ENCODE results near the gene RECQL5.

RECQL5 gene

DNA sequence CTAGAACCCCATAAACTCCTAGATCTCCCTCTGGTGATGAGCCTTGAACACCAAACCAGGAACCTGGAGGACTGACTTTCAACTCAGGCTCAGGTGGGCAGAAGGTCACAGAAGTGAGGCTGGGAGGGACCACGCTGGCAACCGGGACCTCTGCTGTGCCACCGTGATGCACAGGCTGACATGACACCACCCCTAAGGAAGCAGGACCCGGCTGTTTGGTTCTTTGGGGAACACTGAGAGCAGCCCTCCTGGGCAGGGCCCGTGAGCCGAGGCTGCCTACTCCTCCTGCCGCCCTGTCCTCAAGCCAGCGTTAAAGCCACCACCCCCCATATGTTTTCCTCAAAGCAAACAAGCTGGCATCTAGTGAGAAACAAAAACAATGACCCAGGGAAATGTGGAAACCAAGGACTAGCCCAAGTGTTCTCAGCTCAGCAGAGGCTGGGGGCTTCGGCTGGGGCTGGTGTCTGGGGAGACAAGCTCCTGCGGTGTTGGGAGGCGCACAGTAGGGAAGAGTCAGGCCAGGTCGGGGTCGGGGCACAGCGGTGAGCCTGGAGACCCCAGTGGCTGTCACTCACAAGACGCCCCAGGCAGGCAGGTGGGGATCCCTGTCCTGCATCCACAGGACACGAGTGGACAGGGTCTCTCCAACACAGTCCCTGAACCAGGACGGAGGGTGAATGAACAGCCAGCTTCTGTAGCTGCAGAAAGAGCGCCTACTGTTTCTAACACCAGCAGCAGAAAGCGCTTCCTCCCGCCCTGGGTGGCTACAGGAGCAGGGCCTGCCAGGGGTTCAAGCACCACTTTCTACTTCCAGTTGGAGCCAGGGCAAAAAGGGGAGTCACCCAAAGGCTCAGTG, 32.0 kb downstream of the RECQL5 start:
- DNase-seq (ENCODE audit: low spot score), result no peak

DNA sequence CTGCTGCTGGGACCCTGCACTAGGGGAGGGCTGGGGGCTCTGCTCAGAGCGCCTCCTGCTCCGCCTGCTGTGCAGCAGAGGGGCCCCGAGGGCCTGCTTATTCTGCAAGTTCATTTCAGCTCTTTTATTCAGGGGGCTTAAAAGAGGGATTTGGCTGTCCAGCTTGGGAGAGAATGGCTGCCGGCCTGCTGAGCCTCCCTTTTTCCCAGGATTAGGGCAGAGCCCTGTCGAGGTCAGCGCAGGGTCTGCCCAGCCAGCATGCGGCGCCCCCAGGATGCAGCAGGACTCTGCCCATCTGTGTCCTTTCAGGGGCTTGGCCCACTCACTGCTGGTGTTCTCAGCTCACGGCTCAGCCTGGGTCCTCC, 32.6 kb downstream of the RECQL5 start:
- TF ChIP-seq, protein P1, sequence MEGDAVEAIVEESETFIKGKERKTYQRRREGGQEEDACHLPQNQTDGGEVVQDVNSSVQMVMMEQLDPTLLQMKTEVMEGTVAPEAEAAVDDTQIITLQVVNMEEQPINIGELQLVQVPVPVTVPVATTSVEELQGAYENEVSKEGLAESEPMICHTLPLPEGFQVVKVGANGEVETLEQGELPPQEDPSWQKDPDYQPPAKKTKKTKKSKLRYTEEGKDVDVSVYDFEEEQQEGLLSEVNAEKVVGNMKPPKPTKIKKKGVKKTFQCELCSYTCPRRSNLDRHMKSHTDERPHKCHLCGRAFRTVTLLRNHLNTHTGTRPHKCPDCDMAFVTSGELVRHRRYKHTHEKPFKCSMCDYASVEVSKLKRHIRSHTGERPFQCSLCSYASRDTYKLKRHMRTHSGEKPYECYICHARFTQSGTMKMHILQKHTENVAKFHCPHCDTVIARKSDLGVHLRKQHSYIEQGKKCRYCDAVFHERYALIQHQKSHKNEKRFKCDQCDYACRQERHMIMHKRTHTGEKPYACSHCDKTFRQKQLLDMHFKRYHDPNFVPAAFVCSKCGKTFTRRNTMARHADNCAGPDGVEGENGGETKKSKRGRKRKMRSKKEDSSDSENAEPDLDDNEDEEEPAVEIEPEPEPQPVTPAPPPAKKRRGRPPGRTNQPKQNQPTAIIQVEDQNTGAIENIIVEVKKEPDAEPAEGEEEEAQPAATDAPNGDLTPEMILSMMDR (IDR thresholded peaks at IDR 0.05; ENCODE audit: extremely low read depth, missing control alignments), result no peak
- DNase-seq (ENCODE audit: low spot score), result no peak

More for the DNA sequence above, 32.0 kb downstream of the RECQL5 start:
- TF ChIP-seq, protein P1 (IDR thresholded peaks at IDR 0.05; ENCODE audit: extremely low read depth, missing control alignments), result no peak

DNA sequence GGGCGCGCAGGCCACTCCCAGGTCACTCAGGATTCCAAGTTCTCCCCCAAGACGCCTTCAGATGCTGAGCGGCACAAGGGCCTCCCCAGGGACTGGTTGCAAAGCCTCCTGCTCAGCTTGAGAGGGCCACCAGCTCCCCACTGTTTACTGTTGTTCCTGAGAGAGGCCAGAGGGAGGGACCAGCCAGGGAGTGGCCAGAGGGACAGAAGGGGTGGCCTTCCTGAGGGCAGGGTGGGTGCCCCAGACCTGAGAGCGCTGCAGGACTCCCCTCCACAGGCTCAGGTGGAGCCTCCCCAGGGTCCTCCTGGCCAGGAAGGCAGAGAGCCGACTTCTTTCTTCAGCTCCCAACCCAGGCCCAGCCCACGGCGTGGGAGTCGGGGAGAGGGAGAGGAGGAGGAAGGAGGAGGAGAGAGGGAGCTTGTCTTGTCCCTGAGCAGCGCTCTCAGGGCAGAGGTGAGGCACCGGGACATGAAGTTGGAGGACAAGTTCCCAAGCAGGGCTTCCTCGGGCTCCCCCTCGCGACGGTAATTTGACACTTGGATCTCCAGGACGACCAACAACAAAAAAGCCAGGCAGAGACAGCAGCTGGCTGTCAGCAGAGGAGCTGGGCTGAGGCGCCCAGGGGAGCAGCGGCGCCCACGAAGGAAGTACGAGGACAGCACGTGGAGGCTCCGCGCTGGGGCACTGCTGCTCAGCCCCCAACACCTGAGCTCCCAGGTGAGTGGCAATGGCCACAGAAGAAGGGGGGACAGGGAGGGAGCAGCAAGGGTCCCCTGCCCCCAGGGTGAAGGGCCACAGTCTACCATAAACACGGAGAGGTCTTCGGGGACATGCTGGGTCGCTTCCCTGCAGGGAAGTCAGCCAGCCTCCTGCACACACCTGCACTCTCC, 33.2 kb downstream of the RECQL5 start:
- DNase-seq (ENCODE audit: low spot score), result peak; percentile 83
- TF ChIP-seq, protein P1 (IDR thresholded peaks at IDR 0.05; ENCODE audit: extremely low read depth, missing control alignments), result peak; percentile 58

DNA sequence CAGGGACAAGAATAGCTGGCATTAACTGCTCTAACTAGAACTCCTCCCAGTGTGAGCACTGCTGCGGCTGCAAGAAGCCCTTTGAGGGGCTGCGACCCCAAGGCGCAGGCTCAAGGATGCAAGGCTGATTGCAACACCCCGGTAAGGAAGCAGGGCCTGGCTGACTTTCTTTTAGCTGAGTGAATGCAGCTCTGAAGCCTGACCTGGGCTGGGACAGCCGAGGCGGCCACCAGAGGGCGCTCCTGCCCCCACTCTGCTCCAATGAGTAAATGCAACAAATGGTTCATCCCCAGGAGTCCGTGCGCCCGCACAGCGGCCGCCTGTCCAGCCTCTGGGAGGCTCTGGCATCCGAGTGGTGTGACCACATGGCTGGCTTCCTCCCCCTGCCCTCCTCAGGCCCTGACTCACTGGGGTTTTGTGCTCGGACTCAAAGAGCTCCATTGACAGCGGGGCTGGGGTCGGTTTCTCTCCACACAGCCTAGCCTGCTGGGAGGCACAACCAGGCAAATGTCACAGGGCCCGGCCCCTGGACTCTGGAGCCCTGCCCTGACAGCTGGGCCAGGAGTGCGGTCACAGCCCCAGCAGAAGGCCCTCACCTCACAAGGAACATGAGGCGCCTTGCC, 34.0 kb downstream of the RECQL5 start, which contains the start of gene SMIM5:
SMIM5 (plus strand) TSS at position 572 of the 623 bp plus-strand sequence. CDS start 6,768 bp downstream, outside the sequence.
- peak; percentile 95 for DNase-seq (ENCODE audit: low spot score)
- TF ChIP-seq, protein P1 (IDR thresholded peaks at IDR 0.05; ENCODE audit: extremely low read depth, missing control alignments), result peak; percentile 94

DNA sequence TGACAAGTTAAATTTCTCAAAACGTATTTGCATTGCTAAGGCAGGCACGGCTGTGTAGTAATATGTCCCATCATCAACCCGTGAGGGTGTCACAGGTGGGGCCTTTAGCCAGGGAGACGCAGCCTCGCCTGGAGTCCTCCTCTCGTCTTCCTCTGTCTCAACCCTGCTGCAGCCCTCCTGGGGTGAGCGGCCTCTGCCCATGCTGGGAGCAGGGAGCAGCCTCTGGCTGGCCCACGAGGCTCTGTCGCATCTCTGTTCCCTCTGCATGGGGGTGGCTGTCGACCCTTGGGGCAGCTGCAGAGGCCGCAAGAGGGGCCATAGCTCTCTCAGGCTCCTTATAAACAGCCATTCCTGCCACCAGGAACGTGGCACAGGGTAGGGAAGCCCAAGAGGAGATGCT, 34.5 kb downstream of the RECQL5 start:
- TF ChIP-seq, protein P1 (IDR thresholded peaks at IDR 0.05; ENCODE audit: extremely low read depth, missing control alignments), result no peak
- peak; percentile 38 for DNase-seq (ENCODE audit: low spot score)

DNA sequence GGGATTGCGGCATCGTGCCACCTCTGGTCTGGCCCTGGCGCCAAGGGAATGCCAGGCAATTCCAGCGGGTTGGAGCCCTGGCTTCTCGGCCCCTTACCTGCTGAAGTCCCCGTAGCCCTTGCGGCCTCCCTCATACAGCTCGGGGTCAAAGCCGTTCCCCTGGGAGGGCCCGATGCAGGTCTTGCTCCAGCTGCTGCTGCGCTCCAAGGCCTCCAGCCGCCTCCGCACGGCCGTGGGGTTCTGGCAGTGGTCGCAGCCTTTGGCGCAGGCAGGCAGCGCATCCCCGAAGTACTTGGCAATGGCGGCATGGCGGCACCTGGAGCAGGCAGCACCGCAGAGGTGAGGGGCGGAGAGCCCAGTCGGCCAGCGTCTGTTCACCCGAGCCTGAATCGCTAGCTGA, 35.6 kb downstream of the RECQL5 start:
- TF ChIP-seq, protein P1 (IDR thresholded peaks at IDR 0.05; ENCODE audit: extremely low read depth, missing control alignments), result no peak
- no peak for DNase-seq (ENCODE audit: low spot score)

All from GM20000 (cell line).